GM23338 (cell line): ENCODE data around the gene TOE1.
"Not testable (repeated sequence)": the region's sequence is repeated elsewhere in the genome, so short reads cannot be mapped to it uniquely, and the experiment has no call there.

Experiments
- CTCF ChIP-seq, 2 experiments: fragments of 200-600 bp in 1 of 2; sonication (generic) in 1 of 2; conservative IDR thresholded peaks; 2 replicates each; pipeline versions ENCODE4 v1.5.1 to v1.6.1; 2016 to 2017; ENCODE audit warnings: antibody characterized with exemption in 2 of 2, low read depth in 2 of 2, mild to moderate bottlenecking in 2 of 2, moderate library complexity in 1 of 2
- POLR2AphosphoS5 ChIP-seq: IDR thresholded peaks from 2 replicates; pipeline ENCODE4 v1.6.1; 2016; ENCODE audit warnings: antibody characterized with exemption, low read depth
- REST ChIP-seq: IDR thresholded peaks from one replicate; pipeline ENCODE4 v1.6.1; 2018; ENCODE audit warnings: antibody characterized with exemption; ENCODE audit not compliant: unreplicated experiment

- not testable (repeated sequence) for TF ChIP-seq CTCF (conservative IDR thresholded peaks at IDR 0.05; ENCODE audit: low read depth in 2 of 2); POLR2AphosphoS5; REST
These were observed 49.0 kb upstream of the TOE1 start for GRCh38 chr1:45291002-45291401.
